C4-2B (cell line): ENCODE measurements around the gene NR2E1.

Source experiments
- H3K27ac ChIP-seq: fragments of 450-650 bp; 2 replicates; pipeline ENCODE4 v1.5.1; 2017
- CTCF ChIP-seq: fragments of 450-650 bp; conservative IDR thresholded peaks from 2 replicates; pipeline ENCODE4 v1.5.1; 2017; ENCODE audit warnings: mild to moderate bottlenecking
- ZFX ChIP-seq: fragments of 450-650 bp; IDR thresholded peaks from 2 replicates; pipeline ENCODE4 v1.6.1; 2017

The NR2E1 gene

GRCh38 chr6:108120311-108120710 lies 45.5 kb upstream of the NR2E1 start:
- TF ChIP-seq ZFX (no peak), CTCF (no peak)
- no peak overlapping the region for H3K27ac ChIP-seq

- no peak for TF ChIP-seq ZFX
- no peak for TF ChIP-seq CTCF
- H3K27ac ChIP-seq, result no peak overlapping the region
Measured at GRCh38 chr6:108121612-108122011, 44.2 kb upstream of the NR2E1 start.

- no peak overlapping the region for H3K27ac ChIP-seq
- TF ChIP-seq ZFX, result no peak
- TF ChIP-seq CTCF, result no peak
Measured at GRCh38 chr6:108123481-108123929, 42.3 kb upstream of the NR2E1 start.

- TF ChIP-seq CTCF (no peak), ZFX (no peak)
- H3K27ac ChIP-seq, result no peak overlapping the region
Measured at GRCh38 chr6:108123946-108124345, 41.9 kb upstream of the NR2E1 start.

- no peak for TF ChIP-seq CTCF
- TF ChIP-seq ZFX, result no peak
- peak overlapping the region; percentile 63; the same call in 1 of the 2 replicates for H3K27ac ChIP-seq
Measured at GRCh38 chr6:108127056-108127455, 38.8 kb upstream of the NR2E1 start.

GRCh38 chr6:108127826-108128225 lies 38.0 kb upstream of the NR2E1 start:
- peak overlapping the region; percentile 63 for H3K27ac ChIP-seq
- TF ChIP-seq CTCF (no peak), ZFX (no peak)

GRCh38 chr6:108130262-108130661 lies 35.6 kb upstream of the NR2E1 start:
- no peak overlapping the region for H3K27ac ChIP-seq
- TF ChIP-seq CTCF (no peak), ZFX (no peak)
